RCC 7860 (cell line): Measurements from ENCODE around the gene PCDHGC4.

Experiments
- DNase-seq: peaks from one replicate; pipeline ENCODE4 v3.0.0-alpha.2; 2015; ENCODE audit warnings: low spot score
- FAIRE-seq: peaks from 2 replicates; lab custom pipeline; 2012; peaks lifted over from hg19 to GRCh38; lab: Jason Lieb, UNC

The PCDHGC4 gene

GRCh38 chr5:141484641-141485311, at the start of gene PCDHGC4:
Gene PCDHGC4 (plus strand): TSS chr5:141485030. CDS start chr5:141485174, 144 bp downstream.
- DNase-seq (no peak), FAIRE-seq (no peak)

GRCh38 chr5:141437221-141437620, 47.6 kb upstream of the PCDHGC4 start:
- no peak for FAIRE-seq
- DNase-seq = no peak

GRCh38 chr5:141439411-141440141, 45.3 kb upstream of the PCDHGC4 start:
- FAIRE-seq (no peak), DNase-seq (no peak)

GRCh38 chr5:141440341-141440740, 44.5 kb upstream of the PCDHGC4 start:
- DNase-seq (no peak), FAIRE-seq (no peak)

- DNase-seq (no peak), FAIRE-seq (no peak)
These were observed 43.2 kb upstream of the PCDHGC4 start for GRCh38 chr5:141441571-141442170.

- FAIRE-seq (peak; percentile 32), DNase-seq (no peak)
These were observed 19.5 kb upstream of the PCDHGC4 start for GRCh38 chr5:141465351-141465750.

GRCh38 chr5:141475625-141476131, 9.2 kb upstream of the PCDHGC4 start, which contains the start of gene PCDHGC3:
Gene PCDHGC3 (plus strand): TSS chr5:141475966. CDS start chr5:141476117, 151 bp downstream.
- FAIRE-seq (peak; percentile 88), DNase-seq (peak; percentile 91)

- no peak for FAIRE-seq
- peak; percentile 32 for DNase-seq
These were observed 8.5 kb upstream of the PCDHGC4 start for GRCh38 chr5:141476132-141476911.

- DNase-seq = no peak
These were observed 7.7 kb upstream of the PCDHGC4 start for GRCh38 chr5:141477044-141477575.

GRCh38 chr5:141477815-141478214, 7.0 kb upstream of the PCDHGC4 start:
- FAIRE-seq = no peak
- DNase-seq = no peak

More at GRCh38 chr5:141477044-141477575, 7.7 kb upstream of the PCDHGC4 start:
- FAIRE-seq = no peak

- DNase-seq = no peak
- no peak for FAIRE-seq
These were observed 6.4 kb upstream of the PCDHGC4 start for GRCh38 chr5:141478321-141478945.

- DNase-seq = no peak
- FAIRE-seq = no peak
These were observed 5.1 kb upstream of the PCDHGC4 start for GRCh38 chr5:141479776-141480175.

- FAIRE-seq (no peak), DNase-seq (no peak)
These were observed 928 bp upstream of the PCDHGC4 start for GRCh38 chr5:141483902-141484301.

- FAIRE-seq = no peak
- DNase-seq = no peak
These were observed 555 bp upstream of the PCDHGC4 start for GRCh38 chr5:141484310-141484640.

GRCh38 chr5:141485321-141486055, 658 bp downstream of the PCDHGC4 start:
- DNase-seq (no peak), FAIRE-seq (no peak)

- FAIRE-seq (no peak), DNase-seq (no peak)
These were observed 1.3 kb downstream of the PCDHGC4 start for GRCh38 chr5:141486091-141486490.

GRCh38 chr5:141487131-141487530, 2.3 kb downstream of the PCDHGC4 start:
- FAIRE-seq = no peak
- no peak for DNase-seq

- peak; percentile 76 for DNase-seq
- FAIRE-seq = peak; percentile 77
These were observed 4.0 kb downstream of the PCDHGC4 start, which contains the start of gene PCDHGC5 for GRCh38 chr5:141488591-141489561. Gene PCDHGC5 (plus strand): TSS chr5:141489081. CDS start chr5:141489241, 160 bp downstream.
